Lower leg skin (tissue), 3 donors: ENCODE data around the gene SMC3.

Experiments used
- CTCF ChIP-seq, 3 donors: fragments of 450-650 bp; IDR thresholded peaks; one replicate each; pipeline ENCODE4 v1.5.1; 2016; ENCODE audit warnings: antibody characterized with exemption in 3 of 3, mild to moderate bottlenecking in 3 of 3, moderate library complexity in 2 of 3
- POLR2A ChIP-seq, 2 donors: fragments of 450-650 bp; IDR thresholded peaks; one replicate each; pipeline ENCODE4 v1.6.1; 2016 to 2017; ENCODE audit warnings: antibody characterized with exemption in 2 of 2, mild to moderate bottlenecking in 1 of 2, moderate library complexity in 1 of 2

- TF ChIP-seq CTCF (IDR thresholded peaks at IDR 0.05) (no peak), POLR2A (IDR thresholded peaks at IDR 0.05) (no peak)
Observed at GRCh38 chr10:110558041-110558440, 9.5 kb upstream of the SMC3 start.
